HG03064 (cell line): Measurements from ENCODE around the gene DUT.

Experiments used
- ATAC-seq: cut with Tn5 transposase; IDR thresholded peaks from one replicate; pipeline ENCODE4 v1.9.1; 2021; ENCODE audit warnings: low read depth; ENCODE audit not compliant: unreplicated experiment

The DUT gene

DNA sequence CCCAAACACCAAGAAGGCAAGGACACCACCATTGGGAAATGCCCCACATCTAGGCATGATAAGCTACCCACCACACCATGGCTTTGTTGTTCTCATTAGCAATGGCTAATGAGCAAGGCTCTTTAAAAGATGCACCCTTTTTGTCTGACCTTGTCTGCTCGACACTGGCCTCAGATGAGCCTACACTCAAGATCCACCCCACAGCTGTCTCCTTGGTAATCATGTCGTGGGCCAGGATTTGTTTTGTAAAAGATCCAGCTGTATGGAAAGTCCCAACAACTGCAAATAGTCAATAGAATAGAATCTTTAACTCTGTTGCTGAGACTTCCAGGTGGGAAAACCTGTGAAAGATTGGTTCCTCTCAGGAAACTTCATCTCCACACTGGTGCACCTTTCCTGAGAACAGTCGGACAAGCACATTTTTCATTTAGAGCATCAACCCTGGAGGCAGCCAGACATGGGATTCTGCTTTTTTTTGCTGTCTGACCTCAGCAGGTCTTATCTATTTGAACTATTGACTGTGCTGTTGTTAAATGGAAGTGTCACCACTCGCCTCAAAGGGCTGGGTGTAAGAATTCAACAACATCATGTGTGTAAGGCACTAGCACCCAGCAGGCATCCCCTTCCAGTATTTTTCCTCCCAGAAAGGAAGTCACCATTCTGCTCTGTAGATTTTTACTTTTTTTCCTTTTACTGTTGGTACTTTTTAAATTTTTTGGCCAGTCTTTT is 35.5 kb downstream of the DUT start:
- ATAC-seq, result no peak

DNA sequence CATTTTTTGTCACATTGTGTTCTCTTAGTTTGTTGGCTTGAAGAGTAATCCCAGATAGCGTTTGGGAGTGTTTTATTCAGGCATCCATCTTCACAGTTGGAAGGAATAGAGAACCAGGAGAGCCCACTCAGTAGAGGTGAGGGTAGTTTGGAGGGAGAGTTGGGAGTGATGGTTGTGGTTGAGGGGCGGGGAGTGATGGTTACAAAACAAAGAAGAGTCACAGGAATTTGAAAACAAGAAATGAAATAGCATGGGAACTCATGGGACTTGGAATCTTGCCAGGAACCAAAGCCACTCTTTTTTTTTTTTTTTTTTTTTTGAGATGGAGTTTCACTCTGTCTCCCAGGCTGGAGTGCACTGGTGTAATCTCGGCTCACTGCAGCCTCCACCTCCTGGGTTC is 36.3 kb downstream of the DUT start:
- no peak for ATAC-seq

DNA sequence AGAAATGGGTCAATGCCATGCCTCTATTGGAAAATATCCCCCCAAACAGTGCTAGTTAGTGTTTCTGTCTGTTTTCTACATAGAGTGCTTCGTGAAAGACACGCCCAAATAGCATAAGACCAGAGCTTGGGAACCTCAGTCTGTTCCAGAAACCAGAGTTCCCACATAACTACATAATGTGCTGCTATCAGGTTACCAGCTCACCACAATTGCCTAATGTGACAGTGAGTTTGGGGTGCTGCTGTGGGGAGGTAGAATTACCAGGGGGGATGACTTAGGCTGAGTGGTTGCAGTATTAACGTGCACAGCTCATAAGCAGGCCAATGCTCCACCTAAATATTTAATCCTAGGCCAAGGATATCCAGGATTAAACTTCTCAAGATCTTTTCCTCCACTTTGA is 39.2 kb downstream of the DUT start:
- no peak for ATAC-seq

DNA sequence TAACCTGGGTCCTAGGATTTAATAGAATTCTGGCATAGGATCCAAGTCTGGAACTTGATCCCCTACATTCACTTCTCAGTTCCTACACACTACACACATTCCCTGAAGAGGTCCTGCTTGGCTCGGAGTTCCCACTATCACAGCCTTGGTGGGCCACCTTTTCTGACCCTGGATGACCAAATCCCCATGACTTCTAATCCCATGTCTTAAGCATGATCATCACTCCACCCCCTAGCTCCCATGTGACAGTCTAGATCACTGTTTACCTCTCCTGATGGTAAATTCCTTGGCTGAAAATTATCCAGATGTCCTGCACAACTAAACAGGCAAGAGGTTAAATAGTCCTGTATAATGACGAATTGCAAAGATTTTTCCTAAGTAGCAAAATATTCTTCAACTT is 40.3 kb downstream of the DUT start:
- ATAC-seq, result no peak

DNA sequence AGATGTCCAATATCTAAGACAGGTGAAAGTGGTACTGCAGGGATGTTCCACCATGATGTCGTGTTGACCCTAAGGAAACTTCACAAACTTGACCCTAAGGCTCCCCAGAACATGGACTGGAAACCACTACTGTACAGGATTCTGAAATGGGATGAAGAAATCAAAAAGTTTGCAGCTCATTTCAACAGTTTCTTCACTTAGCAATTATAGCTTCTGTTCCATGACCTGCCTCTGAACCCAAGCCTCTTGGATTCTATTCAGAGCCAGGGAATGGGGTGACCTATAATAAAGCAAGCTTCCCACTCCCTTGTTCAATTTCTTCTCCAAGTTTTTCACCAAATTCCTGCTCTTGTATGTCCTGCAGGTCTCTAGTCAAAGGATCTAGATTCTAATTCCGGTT is 40.7 kb downstream of the DUT start:
- no peak for ATAC-seq

DNA sequence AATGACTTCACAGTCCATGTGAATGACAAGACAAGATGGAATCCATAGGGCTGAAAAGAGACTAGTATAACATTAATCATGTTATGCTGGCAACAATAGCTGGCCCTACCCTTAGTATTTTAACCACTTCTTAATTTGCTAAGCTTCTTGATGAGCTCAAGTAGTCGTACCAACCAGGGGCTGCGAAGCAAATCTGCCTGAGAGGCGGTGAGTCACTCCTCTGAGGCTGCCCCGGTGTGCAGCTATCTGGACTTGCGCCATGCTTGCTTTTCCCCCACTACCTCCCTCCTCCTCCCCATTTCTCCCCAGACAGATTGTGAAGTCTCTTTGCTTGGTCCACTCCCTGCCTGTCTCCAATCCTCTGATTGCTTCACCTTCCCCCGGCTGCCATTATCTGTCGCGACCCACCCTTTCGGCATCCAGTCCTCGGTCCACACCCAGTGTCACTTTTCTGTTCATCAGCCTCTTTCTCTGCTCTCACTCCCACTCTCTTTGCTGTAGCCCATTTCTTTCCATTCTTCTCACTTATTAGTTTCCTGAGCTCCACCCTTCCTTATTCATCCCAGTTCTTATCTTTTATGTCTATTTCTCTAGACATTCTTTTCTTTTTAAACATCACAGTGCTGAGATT is 42.7 kb downstream of the DUT start:
- ATAC-seq, result no peak

DNA sequence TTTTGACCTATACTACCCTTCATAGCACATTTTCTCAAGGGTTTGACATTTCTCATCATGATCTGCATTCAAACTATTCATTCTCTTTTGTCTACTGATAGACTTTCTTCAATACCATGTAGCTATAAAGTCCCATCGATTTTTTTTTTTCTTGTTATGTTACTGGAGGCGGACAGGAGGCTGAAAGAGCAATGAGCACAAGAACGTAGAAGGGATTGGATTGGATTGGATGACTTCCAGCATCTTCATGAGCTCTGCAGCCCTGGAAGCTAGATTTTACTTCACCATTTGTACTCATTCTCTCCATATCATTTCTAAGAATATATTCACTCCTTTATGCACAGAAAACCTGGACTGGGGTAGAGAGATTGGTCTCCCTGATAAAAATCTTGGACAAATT is 43.2 kb downstream of the DUT start:
- no peak for ATAC-seq

DNA sequence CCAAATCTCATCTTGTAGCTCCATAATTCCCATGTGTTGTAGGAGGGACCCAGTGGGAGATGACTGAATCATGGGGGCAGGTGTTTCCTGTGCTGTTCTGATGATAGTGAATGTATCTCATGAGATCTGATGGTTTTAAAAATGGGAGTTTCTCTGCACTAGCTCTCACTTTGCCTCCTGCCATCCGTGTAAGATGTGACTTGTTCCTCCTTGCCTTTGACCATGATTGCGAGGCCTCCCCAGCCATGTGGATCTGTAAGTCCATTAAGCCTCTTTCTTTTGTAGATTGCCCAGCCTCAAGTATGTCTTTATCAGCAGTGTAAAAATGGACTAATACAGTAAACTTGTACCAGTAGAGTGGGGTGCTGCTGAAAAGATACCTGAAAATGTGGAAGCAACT is 44.5 kb downstream of the DUT start:
- ATAC-seq, result no peak

DNA sequence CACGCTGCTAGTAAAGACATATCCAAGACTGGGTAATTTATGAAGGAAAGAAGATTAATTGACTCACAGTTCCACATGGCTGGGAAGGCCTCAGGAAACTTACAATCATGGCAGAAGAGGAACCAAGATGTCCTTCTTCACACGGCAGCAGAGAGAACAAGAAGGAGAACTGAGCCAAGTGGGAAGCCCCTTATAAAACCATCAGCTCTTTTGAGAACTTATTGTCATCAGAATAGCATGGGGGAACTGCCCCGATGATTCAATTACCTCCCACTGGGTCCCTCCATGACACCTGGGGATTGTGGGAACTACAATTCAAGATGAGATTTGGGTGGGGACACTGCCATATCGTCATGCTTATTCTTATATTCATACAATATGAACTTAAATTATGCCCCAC is 49.0 kb downstream of the DUT start:
- ATAC-seq, result no peak

DNA sequence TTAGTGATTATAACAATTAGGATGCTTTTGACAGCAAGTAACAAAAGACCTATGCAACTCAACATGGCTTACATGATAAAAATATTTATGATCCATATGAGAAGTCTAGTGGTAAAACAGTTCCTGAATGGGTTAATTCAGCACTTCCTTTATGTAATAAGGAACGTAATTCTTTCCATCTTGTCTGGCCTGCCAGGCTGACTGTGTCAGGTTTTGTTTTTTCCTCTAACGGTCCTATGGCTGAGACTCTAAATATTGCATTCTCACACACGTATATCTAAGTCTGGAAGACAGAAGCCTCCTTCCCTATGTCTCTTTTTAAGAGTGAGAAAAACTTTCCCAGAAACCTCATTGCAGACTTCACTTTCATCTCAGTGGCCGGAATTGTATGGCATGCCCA is 50.6 kb downstream of the DUT start:
- no peak for ATAC-seq

DNA sequence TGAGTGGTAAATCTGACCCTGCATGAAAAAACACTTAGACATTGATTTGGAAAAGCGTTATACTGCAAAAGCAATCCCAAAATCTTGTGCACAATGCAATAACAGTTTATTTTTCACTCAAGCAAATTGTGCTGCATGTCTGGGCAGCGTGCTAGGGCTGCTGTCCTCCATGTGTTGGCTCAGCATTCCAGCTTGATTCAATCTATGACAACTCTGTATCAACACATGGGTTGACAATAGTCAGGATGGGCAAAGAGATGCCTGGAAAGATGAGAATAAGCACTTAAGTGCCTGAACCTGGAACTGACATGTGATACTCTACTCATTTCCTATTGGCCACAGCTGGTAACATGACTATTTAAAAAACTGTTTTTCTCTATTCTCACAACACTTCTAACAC is 51.8 kb downstream of the DUT start:
- no peak for ATAC-seq

DNA sequence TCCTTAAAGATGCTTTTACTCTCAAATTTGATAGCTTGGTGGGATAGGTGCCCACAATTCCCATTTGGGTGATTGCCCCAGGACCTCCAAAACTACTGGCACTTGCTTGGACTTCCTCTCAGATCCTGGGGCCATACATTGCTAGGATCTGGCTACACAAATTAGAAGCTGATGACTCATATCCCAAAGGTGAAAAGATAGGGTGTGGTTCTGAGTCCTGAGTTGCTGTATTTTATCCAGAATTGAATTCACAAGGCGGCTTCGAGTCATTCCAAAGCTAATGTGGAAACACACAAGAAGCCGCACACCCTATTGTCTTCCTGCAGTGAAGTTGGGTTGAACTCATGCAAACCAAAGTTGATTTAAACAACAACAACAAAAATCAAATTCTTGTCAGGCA is 53.4 kb downstream of the DUT start:
- ATAC-seq, result no peak

DNA sequence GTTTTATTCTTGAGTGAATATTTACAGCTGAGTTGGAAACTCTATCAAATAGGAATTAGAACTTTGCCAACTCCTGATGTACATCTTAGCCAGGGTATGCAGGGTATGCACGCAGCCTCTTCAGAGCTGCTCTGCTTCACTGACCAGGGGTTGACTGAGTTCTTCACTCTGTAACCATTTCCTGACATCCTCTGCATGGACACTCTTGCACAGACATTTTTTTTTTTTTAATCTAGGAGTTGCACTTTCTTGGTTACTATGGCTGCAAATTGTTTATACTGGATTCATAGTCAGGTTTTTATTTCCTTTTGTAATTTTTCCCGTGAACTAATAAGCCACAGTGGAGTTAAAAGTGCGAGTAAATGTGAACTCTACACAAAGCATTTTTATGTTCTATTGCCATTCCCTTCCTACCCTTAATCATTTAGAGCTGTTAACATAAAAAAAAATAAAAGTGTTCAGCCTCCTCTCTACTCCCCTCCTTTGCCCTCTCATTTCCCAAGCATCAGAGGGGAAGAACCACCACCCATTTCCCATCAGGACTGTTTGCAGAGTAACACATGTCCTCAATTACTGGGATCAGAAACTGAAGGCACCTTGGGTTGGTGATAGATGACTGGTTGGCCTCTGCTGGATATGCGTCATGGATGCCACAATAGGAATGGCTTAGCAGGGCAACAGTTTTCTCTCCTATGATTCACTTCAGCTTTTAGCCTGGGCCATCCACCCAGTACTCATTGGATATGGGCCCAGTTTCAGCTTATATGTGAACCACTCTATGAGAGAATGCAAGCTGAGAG is 54.0 kb downstream of the DUT start:
- no peak for ATAC-seq

DNA sequence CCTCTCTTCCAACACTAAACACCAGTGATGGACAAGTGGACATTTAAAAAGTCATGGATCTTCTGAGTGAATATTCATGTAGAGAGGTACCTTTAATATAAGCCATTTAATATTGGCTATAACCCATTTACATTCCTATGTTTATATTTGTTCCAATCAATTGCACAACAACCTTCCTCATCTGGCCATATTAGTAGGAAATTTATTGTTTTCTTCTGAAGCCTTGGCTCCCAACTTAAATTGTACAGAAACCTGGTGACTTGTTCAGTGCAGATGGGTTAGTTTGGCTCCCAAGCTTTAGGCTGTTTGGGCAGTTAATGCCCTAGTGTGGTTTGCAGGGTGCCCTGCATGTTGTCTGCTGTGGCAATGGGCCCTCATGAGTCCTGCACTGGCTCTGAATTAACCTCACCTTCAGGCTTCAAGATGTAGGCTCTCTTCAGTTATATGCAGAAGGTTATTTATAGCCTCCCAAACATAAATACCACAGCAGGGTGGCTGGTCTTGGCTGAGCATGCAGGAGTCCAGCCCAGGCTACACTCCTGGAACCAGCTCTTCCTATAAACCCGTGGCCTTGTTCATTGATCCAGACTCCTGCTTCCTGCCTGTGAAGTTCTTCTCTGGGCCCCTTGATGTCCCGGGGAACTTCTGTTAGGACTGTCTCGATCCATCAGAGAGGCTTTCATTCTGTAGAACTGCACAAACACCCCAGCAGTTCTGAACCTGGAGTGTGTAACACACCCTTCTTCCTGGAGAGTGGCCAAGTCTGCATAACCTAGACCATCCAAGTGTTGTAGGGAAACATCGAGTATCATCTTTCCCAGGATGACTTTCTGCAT is 57.0 kb downstream of the DUT start:
- no peak for ATAC-seq

DNA sequence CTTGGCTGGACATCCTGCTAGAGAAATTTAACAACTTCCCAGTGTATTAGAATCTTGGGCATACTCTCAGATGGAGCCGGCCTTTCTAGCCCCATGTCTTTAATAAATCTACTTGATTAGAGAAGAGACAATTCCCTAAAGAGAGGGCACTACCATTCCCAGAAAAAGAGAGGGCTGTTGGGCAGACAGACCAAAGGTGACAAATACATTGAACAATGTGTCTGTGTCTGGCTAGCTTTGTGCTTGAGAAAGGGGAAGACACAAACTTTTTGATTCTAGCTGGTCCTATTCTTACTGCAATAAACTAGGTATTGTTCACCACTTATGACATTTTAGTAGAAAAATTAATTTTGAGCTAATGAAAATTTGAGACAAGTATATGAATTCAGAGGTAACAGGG is 57.7 kb downstream of the DUT start:
- ATAC-seq, result no peak

DNA sequence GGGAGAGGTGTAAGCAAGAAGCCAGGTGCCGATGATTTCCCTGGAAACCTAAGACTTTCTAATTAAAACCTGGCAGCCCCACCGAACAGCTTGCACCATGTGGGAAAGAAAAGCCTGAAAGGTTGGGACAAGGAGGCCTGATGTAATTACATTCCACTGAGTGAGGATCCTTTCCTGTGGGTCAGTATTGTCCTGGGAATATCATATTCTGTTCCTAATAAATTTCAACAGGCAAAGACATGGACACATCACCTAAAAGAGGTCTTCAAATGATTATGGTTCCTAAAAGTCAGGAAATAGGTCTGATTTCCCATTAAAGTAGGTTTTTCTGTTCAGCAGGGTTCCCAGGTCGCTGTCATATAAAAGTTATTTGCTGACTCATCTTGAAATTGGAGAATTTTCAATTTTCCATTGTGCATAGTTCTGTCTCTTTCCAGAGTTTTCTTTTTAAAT is 58.5 kb downstream of the DUT start:
- no peak for ATAC-seq

DNA sequence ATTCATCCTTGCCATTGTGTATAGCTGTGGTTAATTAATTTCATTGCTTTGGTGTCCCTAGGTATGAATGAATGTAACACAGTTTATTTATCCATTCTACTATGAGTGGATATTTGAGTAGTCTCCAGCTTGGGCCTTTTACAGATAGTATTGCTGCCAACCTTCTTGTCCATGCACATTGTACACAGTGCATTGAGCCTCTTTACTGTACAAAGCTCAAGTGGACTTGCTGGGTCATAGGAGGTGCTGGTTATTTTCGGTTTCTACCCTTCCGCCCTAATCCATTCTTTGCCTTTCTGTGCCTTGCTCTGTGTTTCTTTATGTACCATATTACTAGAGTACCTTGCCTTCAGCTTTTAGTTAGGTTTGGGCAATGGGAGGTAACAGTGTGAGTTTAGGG is 60.7 kb downstream of the DUT start:
- no peak for ATAC-seq

DNA sequence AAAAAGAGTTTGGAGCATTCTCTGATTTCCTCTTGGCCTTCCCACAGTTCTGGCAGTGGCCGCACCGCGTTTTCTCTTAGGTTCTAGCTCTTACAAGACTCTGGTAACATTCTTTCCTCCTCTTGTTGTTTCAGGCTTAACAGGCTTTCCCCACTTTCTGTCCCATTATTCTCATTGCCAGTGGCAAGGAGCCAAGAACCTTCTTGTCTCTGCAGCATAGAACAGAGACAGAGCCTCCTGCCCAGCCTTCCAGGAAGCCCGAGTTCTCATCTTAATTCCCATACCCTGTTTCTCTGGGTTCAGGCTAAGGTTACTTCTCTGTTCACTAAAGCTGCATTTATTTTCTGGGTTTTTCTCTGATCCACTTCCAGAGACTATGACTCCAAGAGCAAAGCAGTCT is 61.1 kb downstream of the DUT start:
- ATAC-seq, result no peak
